ENCODE measurements around the gene GPX5. TPM values are rescaled to one million over a fixed set of nuclear protein-coding genes. Genes with fewer than 3 reads are reported as not detected.

GPX5 gene
- total and polyA plus RNA-seq, 2 experiments from 2014 or later: not detected

DNA sequence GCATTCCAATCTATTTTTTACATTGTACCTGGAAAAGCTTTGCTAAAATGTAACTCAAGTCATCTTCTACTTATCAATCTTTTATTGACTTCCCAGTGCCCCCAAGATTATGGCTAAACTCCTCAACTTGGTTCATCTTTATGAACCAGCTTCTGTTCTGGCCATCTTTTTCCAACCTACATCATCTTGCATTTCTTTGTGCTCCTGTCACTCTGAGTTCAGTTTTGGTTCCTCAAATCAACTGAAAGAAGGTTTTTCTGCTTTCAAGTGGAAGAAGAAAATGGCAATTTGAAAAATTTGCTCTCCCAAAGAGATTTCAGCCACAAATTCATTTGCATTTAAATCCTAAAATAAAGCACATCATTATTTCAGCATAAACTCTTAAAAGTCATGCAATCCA lies 41.8 kb downstream of the GPX5 start (continued):
- TF ChIP-seq, protein P1, sequence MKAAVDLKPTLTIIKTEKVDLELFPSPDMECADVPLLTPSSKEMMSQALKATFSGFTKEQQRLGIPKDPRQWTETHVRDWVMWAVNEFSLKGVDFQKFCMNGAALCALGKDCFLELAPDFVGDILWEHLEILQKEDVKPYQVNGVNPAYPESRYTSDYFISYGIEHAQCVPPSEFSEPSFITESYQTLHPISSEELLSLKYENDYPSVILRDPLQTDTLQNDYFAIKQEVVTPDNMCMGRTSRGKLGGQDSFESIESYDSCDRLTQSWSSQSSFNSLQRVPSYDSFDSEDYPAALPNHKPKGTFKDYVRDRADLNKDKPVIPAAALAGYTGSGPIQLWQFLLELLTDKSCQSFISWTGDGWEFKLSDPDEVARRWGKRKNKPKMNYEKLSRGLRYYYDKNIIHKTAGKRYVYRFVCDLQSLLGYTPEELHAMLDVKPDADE (IDR thresholded peaks at IDR 0.05): no peak
- TF ChIP-seq CREB1 (CRISPR knock-in tag; IDR thresholded peaks at IDR 0.05; ENCODE audit: low read depth): no peak

DNA sequence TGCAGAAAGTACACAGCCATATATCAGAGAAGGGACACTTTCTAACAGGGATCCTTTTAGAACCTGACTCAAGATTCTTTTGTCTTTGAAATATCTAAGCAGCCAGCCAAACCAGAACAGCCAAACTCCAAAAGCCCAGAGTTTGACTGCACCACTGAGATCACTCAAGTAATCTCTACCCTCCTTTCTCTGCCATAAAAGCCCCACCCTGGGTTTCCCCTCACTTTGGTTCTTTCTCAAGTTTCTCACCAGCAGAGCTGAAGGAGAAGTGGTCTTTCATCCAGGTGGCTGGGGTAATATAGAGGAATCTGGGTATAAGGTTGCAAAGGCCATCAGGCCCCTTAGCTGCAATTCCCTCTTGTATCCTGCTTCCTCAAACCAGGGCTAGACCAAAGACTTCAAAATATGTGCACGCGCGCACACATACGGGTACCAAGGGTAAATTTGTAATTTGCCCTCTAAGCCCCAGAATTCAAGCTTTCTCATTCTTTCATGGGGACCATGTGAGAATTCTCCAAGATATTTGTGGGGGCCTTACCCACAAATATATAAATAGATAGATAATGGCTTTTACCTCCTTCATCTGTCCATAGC lies 42.9 kb downstream of the GPX5 start:
- Mint-ChIP-seq H3K4me1 (peaks cover 2% of the 10 kb centered on the region; the same call in 1 of the 3 replicates), H3K27me3 (ENCODE audit: insufficient read depth, low read depth, poor library complexity) (peaks cover 3% of the 10 kb centered on the region), H3K4me3 (no peak overlapping the region), H3K36me3 (ENCODE audit: low read depth) (no peaks in the 10 kb centered on the region), H3K27ac (no peak overlapping the region), H3K9me3 (no peaks in the 10 kb centered on the region)
- DNase-seq (ENCODE audit: low spot score) (no peak), ATAC-seq (no peak)
- no peak overlapping the region for H2AFZ ChIP-seq
- no peak overlapping the region for H3K4me2 ChIP-seq
- no peaks in the 10 kb centered on the region for H3K27me3 ChIP-seq (ENCODE audit: insufficient read depth)
- no peaks in the 10 kb centered on the region for H3K9me2 ChIP-seq (ENCODE audit: insufficient read depth)
- H3K27ac ChIP-seq (ENCODE audit: low read depth): no peak overlapping the region
- H4K20me1 ChIP-seq (replicated peaks; ENCODE audit: insufficient read depth): no peaks in the 10 kb centered on the region
- H3F3A ChIP-seq (replicated peaks; ENCODE audit: low read depth): no peaks in the 10 kb centered on the region
- no peaks in the 10 kb centered on the region for H3K79me2 ChIP-seq (replicated peaks; ENCODE audit: insufficient read depth)
- TF ChIP-seq, protein P1 (IDR thresholded peaks at IDR 0.05): no peak
- TF ChIP-seq STAT1 (IDR thresholded peaks at IDR 0.05; ENCODE audit: unreplicated experiment): no peak
- no peak for TF ChIP-seq ZNF331 (CRISPR knock-in tag; IDR thresholded peaks at IDR 0.05; ENCODE audit: low read depth)
- no peak for TF ChIP-seq JUNB (IDR thresholded peaks at IDR 0.05; ENCODE audit: unreplicated experiment)
- no peak for TF ChIP-seq NANOG (IDR thresholded peaks at IDR 0.05; ENCODE audit: borderline replicate concordance)
- TF ChIP-seq, protein P2, sequence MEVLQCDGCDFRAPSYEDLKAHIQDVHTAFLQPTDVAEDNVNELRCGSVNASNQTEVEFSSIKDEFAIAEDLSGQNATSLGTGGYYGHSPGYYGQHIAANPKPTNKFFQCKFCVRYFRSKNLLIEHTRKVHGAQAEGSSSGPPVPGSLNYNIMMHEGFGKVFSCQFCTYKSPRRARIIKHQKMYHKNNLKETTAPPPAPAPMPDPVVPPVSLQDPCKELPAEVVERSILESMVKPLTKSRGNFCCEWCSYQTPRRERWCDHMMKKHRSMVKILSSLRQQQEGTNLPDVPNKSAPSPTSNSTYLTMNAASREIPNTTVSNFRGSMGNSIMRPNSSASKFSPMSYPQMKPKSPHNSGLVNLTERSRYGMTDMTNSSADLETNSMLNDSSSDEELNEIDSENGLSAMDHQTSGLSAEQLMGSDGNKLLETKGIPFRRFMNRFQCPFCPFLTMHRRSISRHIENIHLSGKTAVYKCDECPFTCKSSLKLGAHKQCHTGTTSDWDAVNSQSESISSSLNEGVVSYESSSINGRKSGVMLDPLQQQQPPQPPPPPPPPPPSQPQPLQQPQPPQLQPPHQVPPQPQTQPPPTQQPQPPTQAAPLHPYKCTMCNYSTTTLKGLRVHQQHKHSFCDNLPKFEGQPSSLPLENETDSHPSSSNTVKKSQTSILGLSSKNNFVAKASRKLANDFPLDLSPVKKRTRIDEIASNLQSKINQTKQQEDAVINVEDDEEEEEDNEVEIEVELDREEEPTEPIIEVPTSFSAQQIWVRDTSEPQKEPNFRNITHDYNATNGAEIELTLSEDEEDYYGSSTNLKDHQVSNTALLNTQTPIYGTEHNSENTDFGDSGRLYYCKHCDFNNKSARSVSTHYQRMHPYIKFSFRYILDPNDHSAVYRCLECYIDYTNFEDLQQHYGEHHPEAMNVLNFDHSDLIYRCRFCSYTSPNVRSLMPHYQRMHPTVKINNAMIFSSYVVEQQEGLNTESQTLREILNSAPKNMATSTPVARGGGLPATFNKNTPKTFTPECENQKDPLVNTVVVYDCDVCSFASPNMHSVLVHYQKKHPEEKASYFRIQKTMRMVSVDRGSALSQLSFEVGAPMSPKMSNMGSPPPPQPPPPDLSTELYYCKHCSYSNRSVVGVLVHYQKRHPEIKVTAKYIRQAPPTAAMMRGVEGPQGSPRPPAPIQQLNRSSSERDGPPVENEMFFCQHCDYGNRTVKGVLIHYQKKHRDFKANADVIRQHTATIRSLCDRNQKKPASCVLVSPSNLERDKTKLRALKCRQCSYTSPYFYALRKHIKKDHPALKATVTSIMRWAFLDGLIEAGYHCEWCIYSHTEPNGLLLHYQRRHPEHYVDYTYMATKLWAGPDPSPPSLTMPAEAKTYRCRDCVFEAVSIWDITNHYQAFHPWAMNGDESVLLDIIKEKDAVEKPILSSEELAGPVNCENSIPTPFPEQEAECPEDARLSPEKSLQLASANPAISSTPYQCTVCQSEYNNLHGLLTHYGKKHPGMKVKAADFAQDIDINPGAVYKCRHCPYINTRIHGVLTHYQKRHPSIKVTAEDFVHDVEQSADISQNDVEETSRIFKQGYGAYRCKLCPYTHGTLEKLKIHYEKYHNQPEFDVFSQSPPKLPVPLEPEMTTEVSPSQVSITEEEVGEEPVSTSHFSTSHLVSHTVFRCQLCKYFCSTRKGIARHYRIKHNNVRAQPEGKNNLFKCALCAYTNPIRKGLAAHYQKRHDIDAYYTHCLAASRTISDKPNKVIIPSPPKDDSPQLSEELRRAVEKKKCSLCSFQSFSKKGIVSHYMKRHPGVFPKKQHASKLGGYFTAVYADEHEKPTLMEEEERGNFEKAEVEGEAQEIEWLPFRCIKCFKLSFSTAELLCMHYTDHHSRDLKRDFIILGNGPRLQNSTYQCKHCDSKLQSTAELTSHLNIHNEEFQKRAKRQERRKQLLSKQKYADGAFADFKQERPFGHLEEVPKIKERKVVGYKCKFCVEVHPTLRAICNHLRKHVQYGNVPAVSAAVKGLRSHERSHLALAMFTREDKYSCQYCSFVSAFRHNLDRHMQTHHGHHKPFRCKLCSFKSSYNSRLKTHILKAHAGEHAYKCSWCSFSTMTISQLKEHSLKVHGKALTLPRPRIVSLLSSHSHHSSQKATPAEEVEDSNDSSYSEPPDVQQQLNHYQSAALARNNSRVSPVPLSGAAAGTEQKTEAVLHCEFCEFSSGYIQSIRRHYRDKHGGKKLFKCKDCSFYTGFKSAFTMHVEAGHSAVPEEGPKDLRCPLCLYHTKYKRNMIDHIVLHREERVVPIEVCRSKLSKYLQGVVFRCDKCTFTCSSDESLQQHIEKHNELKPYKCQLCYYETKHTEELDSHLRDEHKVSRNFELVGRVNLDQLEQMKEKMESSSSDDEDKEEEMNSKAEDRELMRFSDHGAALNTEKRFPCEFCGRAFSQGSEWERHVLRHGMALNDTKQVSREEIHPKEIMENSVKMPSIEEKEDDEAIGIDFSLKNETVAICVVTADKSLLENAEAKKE (CRISPR knock-in tag; IDR thresholded peaks at IDR 0.05): no peak
- TF ChIP-seq EZH2 (IDR thresholded peaks at IDR 0.05; ENCODE audit: low read depth, unreplicated experiment): no peak
- no peak for TF ChIP-seq POLR2AphosphoS5 (IDR thresholded peaks at IDR 0.05; ENCODE audit: low read depth)
- no peak for TF ChIP-seq EZH2phosphoT487 (IDR thresholded peaks at IDR 0.05; ENCODE audit: unreplicated experiment)
- H3K36me3 ChIP-seq (ENCODE audit: insufficient read depth): no peaks in the 10 kb centered on the region
- no peak overlapping the region for H3K4me3 ChIP-seq
- no peaks in the 10 kb centered on the region for H3K4me1 ChIP-seq (ENCODE audit: insufficient read depth)

All from GM23338 (cell line).